A549 treated with GW870086 at 1 μM for 4 hours (cell line): ENCODE data around the gene NMD3. TPM values are rescaled to one million over a fixed set of nuclear protein-coding genes. Genes with fewer than 3 reads are reported as not detected.

ENCODE experiments used
- total RNA-seq: library from RNA; stranded (reverse); fragments of 200-300 nt; extraction: Qiagen RNA extraction; gene quantifications from 5 replicates; pipeline ENCODE4 v1.2.3, GENCODE V29; 2022; ENCODE audit warnings: low read depth

NMD3 gene
- total RNA-seq, result 43.0 to 63.6 TPM (median 51.7 TPM) in 5 replicates

GRCh38 chr3:161220850-161221753, at the start of gene NMD3:
Gene NMD3 (plus strand): TSS chr3:161221311. CDS start chr3:161222014, 703 bp downstream.

Other genes with a start within 250 kb of the NMD3 start
- 0.08 to 0.28 TPM (median 0.15 TPM) in 4 of 5 replicates, not detected in the other for gene B3GALNT1, start 116.0 kb upstream of the NMD3 start, total RNA-seq
- gene SPTSSB, start 150.2 kb downstream of the NMD3 start, total RNA-seq, result 0.10 TPM in 1 of 5 replicates, not detected in the others